ENCODE measurements around the gene MED31.

MED31 gene

GRCh38 chr17:6688944-6689343, 37.5 kb upstream of the MED31 start:
- H3K9ac ChIP-seq (ENCODE audit: low read depth in 1 of 2, low read length in 2 of 2) = no peak overlapping the region
- peaks cover 0 to 4% of the 10 kb centered on the region in 2 donors for H3K27me3 ChIP-seq (ENCODE audit: control insufficient read depth in 2 of 2, insufficient read depth in 2 of 2, low read length in 2 of 2)
- H3K4me1 ChIP-seq (ENCODE audit: control insufficient read depth in 2 of 2, insufficient read depth in 2 of 2, low read length in 2 of 2) = no peaks in the 10 kb centered on the region
- H3K27ac ChIP-seq (ENCODE audit: low read depth in 2 of 2, low read length in 2 of 2) = no peak overlapping the region
- H3K9me3 ChIP-seq (ENCODE audit: control insufficient read depth in 2 of 2, low read length in 2 of 2) = no peaks in the 10 kb centered on the region
- H3K36me3 ChIP-seq (ENCODE audit: control insufficient read depth in 2 of 2, insufficient read depth in 2 of 2, low read length in 2 of 2) = no peaks in the 10 kb centered on the region
- no peak overlapping the region for H3K4me3 ChIP-seq (ENCODE audit: low read length in 2 of 2)

- no peaks in the 10 kb centered on the region for H3K4me1 ChIP-seq (ENCODE audit: control insufficient read depth in 2 of 2, insufficient read depth in 2 of 2, low read length in 2 of 2)
- H3K27me3 ChIP-seq (ENCODE audit: control insufficient read depth in 2 of 2, insufficient read depth in 2 of 2, low read length in 2 of 2) = peaks cover 0 to 2% of the 10 kb centered on the region in 2 donors
- H3K9ac ChIP-seq (ENCODE audit: low read depth in 1 of 2, low read length in 2 of 2) = no peak overlapping the region
- no peak overlapping the region for H3K27ac ChIP-seq (ENCODE audit: low read depth in 2 of 2, low read length in 2 of 2)
- no peak overlapping the region for H3K4me3 ChIP-seq (ENCODE audit: low read length in 2 of 2)
- H3K9me3 ChIP-seq (ENCODE audit: control insufficient read depth in 2 of 2, low read length in 2 of 2) = no peaks in the 10 kb centered on the region
- H3K36me3 ChIP-seq (ENCODE audit: control insufficient read depth in 2 of 2, insufficient read depth in 2 of 2, low read length in 2 of 2) = no peaks in the 10 kb centered on the region
Measured at GRCh38 chr17:6686026-6686425, 34.6 kb upstream of the MED31 start.

- Histone ChIP-seq H3K27me3 (ENCODE audit: control insufficient read depth in 2 of 2, insufficient read depth in 2 of 2, low read length in 2 of 2) (peaks cover 0 to 2% of the 10 kb centered on the region in 2 donors), H3K9ac (ENCODE audit: low read depth in 1 of 2, low read length in 2 of 2) (no peak overlapping the region), H3K36me3 (ENCODE audit: control insufficient read depth in 2 of 2, insufficient read depth in 2 of 2, low read length in 2 of 2) (no peaks in the 10 kb centered on the region), H3K4me3 (ENCODE audit: low read length in 2 of 2) (no peak overlapping the region), H3K27ac (ENCODE audit: low read depth in 2 of 2, low read length in 2 of 2) (no peak overlapping the region), H3K9me3 (ENCODE audit: control insufficient read depth in 2 of 2, low read length in 2 of 2) (no peaks in the 10 kb centered on the region), H3K4me1 (ENCODE audit: control insufficient read depth in 2 of 2, insufficient read depth in 2 of 2, low read length in 2 of 2) (no peaks in the 10 kb centered on the region)
Measured at GRCh38 chr17:6684881-6685767, 33.7 kb upstream of the MED31 start.

GRCh38 chr17:6684460-6684783, 33.0 kb upstream of the MED31 start:
- Histone ChIP-seq H3K9ac (ENCODE audit: low read depth in 1 of 2, low read length in 2 of 2) (no peak overlapping the region), H3K27me3 (ENCODE audit: control insufficient read depth in 2 of 2, insufficient read depth in 2 of 2, low read length in 2 of 2) (peaks cover 0 to 2% of the 10 kb centered on the region in 2 donors), H3K4me3 (ENCODE audit: low read length in 2 of 2) (no peak overlapping the region), H3K27ac (ENCODE audit: low read depth in 2 of 2, low read length in 2 of 2) (no peak overlapping the region), H3K9me3 (ENCODE audit: control insufficient read depth in 2 of 2, low read length in 2 of 2) (no peaks in the 10 kb centered on the region), H3K36me3 (ENCODE audit: control insufficient read depth in 2 of 2, insufficient read depth in 2 of 2, low read length in 2 of 2) (no peaks in the 10 kb centered on the region), H3K4me1 (ENCODE audit: control insufficient read depth in 2 of 2, insufficient read depth in 2 of 2, low read length in 2 of 2) (no peaks in the 10 kb centered on the region)

GRCh38 chr17:6683730-6684459, 32.5 kb upstream of the MED31 start:
- no peaks in the 10 kb centered on the region for H3K36me3 ChIP-seq (ENCODE audit: control insufficient read depth in 2 of 2, insufficient read depth in 2 of 2, low read length in 2 of 2)
- peaks cover 0 to 2% of the 10 kb centered on the region in 2 donors for H3K27me3 ChIP-seq (ENCODE audit: control insufficient read depth in 2 of 2, insufficient read depth in 2 of 2, low read length in 2 of 2)
- no peaks in the 10 kb centered on the region for H3K9me3 ChIP-seq (ENCODE audit: control insufficient read depth in 2 of 2, low read length in 2 of 2)
- H3K4me3 ChIP-seq (ENCODE audit: low read length in 2 of 2) = no peak overlapping the region
- no peaks in the 10 kb centered on the region for H3K4me1 ChIP-seq (ENCODE audit: control insufficient read depth in 2 of 2, insufficient read depth in 2 of 2, low read length in 2 of 2)
- H3K9ac ChIP-seq (ENCODE audit: low read depth in 1 of 2, low read length in 2 of 2) = no peak overlapping the region
- H3K27ac ChIP-seq (ENCODE audit: low read depth in 2 of 2, low read length in 2 of 2) = no peak overlapping the region

GRCh38 chr17:6683081-6683684, 31.8 kb upstream of the MED31 start:
- H3K9me3 ChIP-seq (ENCODE audit: control insufficient read depth in 2 of 2, low read length in 2 of 2) = no peaks in the 10 kb centered on the region
- no peak overlapping the region for H3K9ac ChIP-seq (ENCODE audit: low read depth in 1 of 2, low read length in 2 of 2)
- no peak overlapping the region for H3K27ac ChIP-seq (ENCODE audit: low read depth in 2 of 2, low read length in 2 of 2)
- H3K27me3 ChIP-seq (ENCODE audit: control insufficient read depth in 2 of 2, insufficient read depth in 2 of 2, low read length in 2 of 2) = peaks cover 1 to 8% of the 10 kb centered on the region in 2 donors
- no peaks in the 10 kb centered on the region for H3K4me1 ChIP-seq (ENCODE audit: control insufficient read depth in 2 of 2, insufficient read depth in 2 of 2, low read length in 2 of 2)
- H3K36me3 ChIP-seq (ENCODE audit: control insufficient read depth in 2 of 2, insufficient read depth in 2 of 2, low read length in 2 of 2) = no peaks in the 10 kb centered on the region
- no peak overlapping the region for H3K4me3 ChIP-seq (ENCODE audit: low read length in 2 of 2)

- peaks cover 6 to 11% of the 10 kb centered on the region in 2 donors for H3K27me3 ChIP-seq (ENCODE audit: control insufficient read depth in 2 of 2, insufficient read depth in 2 of 2, low read length in 2 of 2)
- H3K4me1 ChIP-seq (ENCODE audit: control insufficient read depth in 2 of 2, insufficient read depth in 2 of 2, low read length in 2 of 2) = no peaks in the 10 kb centered on the region
- no peak overlapping the region for H3K27ac ChIP-seq (ENCODE audit: low read depth in 2 of 2, low read length in 2 of 2)
- H3K9me3 ChIP-seq (ENCODE audit: control insufficient read depth in 2 of 2, low read length in 2 of 2) = no peaks in the 10 kb centered on the region
- no peak overlapping the region for H3K9ac ChIP-seq (ENCODE audit: low read depth in 1 of 2, low read length in 2 of 2)
- no peak overlapping the region for H3K4me3 ChIP-seq (ENCODE audit: low read length in 2 of 2)
- H3K36me3 ChIP-seq (ENCODE audit: control insufficient read depth in 2 of 2, insufficient read depth in 2 of 2, low read length in 2 of 2) = no peaks in the 10 kb centered on the region
Measured at GRCh38 chr17:6682339-6682738, 30.9 kb upstream of the MED31 start.

- Histone ChIP-seq H3K36me3 (ENCODE audit: control insufficient read depth in 2 of 2, insufficient read depth in 2 of 2, low read length in 2 of 2) (no peaks in the 10 kb centered on the region), H3K27me3 (ENCODE audit: control insufficient read depth in 2 of 2, insufficient read depth in 2 of 2, low read length in 2 of 2) (peaks cover 6 to 12% of the 10 kb centered on the region in 2 donors), H3K9ac (ENCODE audit: low read depth in 1 of 2, low read length in 2 of 2) (no peak overlapping the region), H3K4me1 (ENCODE audit: control insufficient read depth in 2 of 2, insufficient read depth in 2 of 2, low read length in 2 of 2) (no peaks in the 10 kb centered on the region), H3K27ac (ENCODE audit: low read depth in 2 of 2, low read length in 2 of 2) (no peak overlapping the region), H3K4me3 (ENCODE audit: low read length in 2 of 2) (no peak overlapping the region), H3K9me3 (ENCODE audit: control insufficient read depth in 2 of 2, low read length in 2 of 2) (no peaks in the 10 kb centered on the region)
Measured at GRCh38 chr17:6681671-6682070, 30.3 kb upstream of the MED31 start.

GRCh38 chr17:6681176-6681575, 29.8 kb upstream of the MED31 start:
- Histone ChIP-seq H3K4me1 (ENCODE audit: control insufficient read depth in 2 of 2, insufficient read depth in 2 of 2, low read length in 2 of 2) (no peaks in the 10 kb centered on the region), H3K36me3 (ENCODE audit: control insufficient read depth in 2 of 2, insufficient read depth in 2 of 2, low read length in 2 of 2) (no peaks in the 10 kb centered on the region), H3K27ac (ENCODE audit: low read depth in 2 of 2, low read length in 2 of 2) (no peak overlapping the region), H3K4me3 (ENCODE audit: low read length in 2 of 2) (no peak overlapping the region), H3K9me3 (ENCODE audit: control insufficient read depth in 2 of 2, low read length in 2 of 2) (no peaks in the 10 kb centered on the region), H3K27me3 (ENCODE audit: control insufficient read depth in 2 of 2, insufficient read depth in 2 of 2, low read length in 2 of 2) (peaks cover 6 to 16% of the 10 kb centered on the region in 2 donors), H3K9ac (ENCODE audit: low read depth in 1 of 2, low read length in 2 of 2) (no peak overlapping the region)

- no peak overlapping the region for H3K9ac ChIP-seq (ENCODE audit: low read depth in 1 of 2, low read length in 2 of 2)
- no peaks in the 10 kb centered on the region for H3K36me3 ChIP-seq (ENCODE audit: control insufficient read depth in 2 of 2, insufficient read depth in 2 of 2, low read length in 2 of 2)
- peaks cover 6 to 16% of the 10 kb centered on the region in 2 donors for H3K27me3 ChIP-seq (ENCODE audit: control insufficient read depth in 2 of 2, insufficient read depth in 2 of 2, low read length in 2 of 2)
- H3K9me3 ChIP-seq (ENCODE audit: control insufficient read depth in 2 of 2, low read length in 2 of 2) = no peaks in the 10 kb centered on the region
- H3K27ac ChIP-seq (ENCODE audit: low read depth in 2 of 2, low read length in 2 of 2) = no peak overlapping the region
- H3K4me1 ChIP-seq (ENCODE audit: control insufficient read depth in 2 of 2, insufficient read depth in 2 of 2, low read length in 2 of 2) = no peaks in the 10 kb centered on the region
- H3K4me3 ChIP-seq (ENCODE audit: low read length in 2 of 2) = no peak overlapping the region
Measured at GRCh38 chr17:6679241-6679640, 27.8 kb upstream of the MED31 start.

Measured in mucosa of rectum (tissue), 2 donors.